Measurements from ENCODE around the gene GALK1. TPM values are rescaled to one million over a fixed set of nuclear protein-coding genes. Genes with fewer than 3 reads are reported as not detected.

The GALK1 gene
- total RNA-seq, 1 experiment from 2014 or later: 36.7 TPM

GRCh38 chr17:75777296-75777922 lies 12.4 kb upstream of the GALK1 start:
- Histone ChIP-seq H2AK5ac (ENCODE audit: insufficient read length, low read length) (no peak overlapping the region), H3K79me2 (ENCODE audit: insufficient read depth, low read length) (peaks cover 3% of the 10 kb centered on the region; the same call in 1 of the 2 replicates), H3K9me3 (ENCODE audit: control insufficient read depth, low read depth, low read length) (no peaks in the 10 kb centered on the region), H2BK20ac (ENCODE audit: low read depth, low read length, poor library complexity, severe bottlenecking) (no peak overlapping the region), H3K56ac (ENCODE audit: insufficient read length, low read depth, low read length) (no peak overlapping the region), H3K4me1 (ENCODE audit: insufficient read depth, low read length) (no peaks in the 10 kb centered on the region), H4K5ac (ENCODE audit: insufficient read length, low read depth, low read length) (no peak overlapping the region), H2BK12ac (ENCODE audit: insufficient read length, low read depth, low read length) (no peak overlapping the region), H3K9ac (ENCODE audit: extremely low read depth, insufficient read length, low read length) (no peak overlapping the region), H4K20me1 (ENCODE audit: control insufficient read depth, insufficient read depth, insufficient read length) (no peaks in the 10 kb centered on the region), H4K8ac (replicated peaks; ENCODE audit: insufficient read length, low read depth, low read length) (no peak overlapping the region), H4K91ac (ENCODE audit: insufficient read length, low read depth, low read length) (no peak overlapping the region), H2BK15ac (ENCODE audit: low read depth, low read length) (no peak overlapping the region), H3K14ac (ENCODE audit: insufficient read depth, low read length) (no peak overlapping the region), H3T11ph (ENCODE audit: low read length) (no peak overlapping the region), H3K79me1 (ENCODE audit: insufficient read depth, low read depth, low read length, poor library complexity, severe bottlenecking) (no peaks in the 10 kb centered on the region), H2BK120ac (ENCODE audit: low read depth, low read length, poor library complexity, severe bottlenecking) (no peak overlapping the region), H2AFZ (ENCODE audit: low read length) (no peak overlapping the region), H3K18ac (ENCODE audit: insufficient read length, low read depth, low read length) (no peak overlapping the region), H3K4ac (ENCODE audit: low read depth, low read length) (no peak overlapping the region), H3K27ac (ENCODE audit: insufficient read length, low read depth, low read length) (no peak overlapping the region), H3K23ac (ENCODE audit: insufficient read length, low read depth, low read length) (no peak overlapping the region), H3K23me2 (ENCODE audit: insufficient read length, low read depth, low read length, poor library complexity, severe bottlenecking) (no peaks in the 10 kb centered on the region), H2BK5ac (ENCODE audit: insufficient read length, low read length) (no peak overlapping the region), H3K4me2 (ENCODE audit: insufficient read depth, insufficient read length, low read length) (no peak overlapping the region), H3K27me3 (ENCODE audit: insufficient read depth, low read length) (no peaks in the 10 kb centered on the region)
- Mint-ChIP-seq H3K9me3 (peaks cover 2 to 3% of the 10 kb centered on the region in 2 experiments; a peak in 3 of 5 replicates), H3K27me3 (ENCODE audit: low read depth) (peaks cover 2% of the 10 kb centered on the region; the same call in 1 of the 2 replicates), H3K4me1 (peaks cover 22 to 30% of the 10 kb centered on the region in 2 experiments), H3K4me3 (peak overlapping the region; percentile 96 to 99), H3K27ac (peak overlapping the region in 1 of 3 experiments; percentile 89; a peak in 2 of 7 replicates), H3K36me3 (ENCODE audit: insufficient read depth in 1 of 3, low read depth in 3 of 3) (peaks cover 21 to 34% (median 33%) of the 10 kb centered on the region in 3 experiments)
- no CpG with 5 or more reads among the region's 2 CpGs for WGBS (ENCODE audit: extremely low coverage, insufficient read length, low lambda C conversion rate)
- no peak for TF ChIP-seq CTCF (conservative IDR thresholded peaks at IDR 0.05)
- DNase-seq: no peak
